GM06990 (cell line): ENCODE measurements around the gene TECTB.

Experiments
- DNase-seq: peaks from one replicate; pipeline ENCODE4 v3.0.0-alpha.2; 2011; ENCODE audit not compliant: insufficient read length; ENCODE audit errors: extremely low read depth
- H3K27me3 ChIP-seq: replicated peaks from 2 replicates; pipeline ENCODE4 v1.6.0; 2011; ENCODE audit warnings: low read length; ENCODE audit not compliant: control insufficient read depth, insufficient read depth
- H3K36me3 ChIP-seq: 2 replicates; pipeline ENCODE4 v1.5.1; 2011; ENCODE audit warnings: low read length; ENCODE audit not compliant: control insufficient read depth, insufficient read depth
- H3K4me3 ChIP-seq: replicated peaks from 2 replicates; pipeline ENCODE4 v1.5.1; 2011; ENCODE audit warnings: low read depth, mild to moderate bottlenecking, control low read depth, low read length
- CTCF ChIP-seq: IDR thresholded peaks from 2 replicates; pipeline ENCODE4 v1.5.1; 2011; ENCODE audit warnings: low read length, control low read depth, mild to moderate bottlenecking, inconsistent platforms; ENCODE audit not compliant: insufficient read depth, poor library complexity, severe bottlenecking

TECTB gene

GRCh38 chr10:112353046-112353445 lies 69.8 kb downstream of the TECTB start:
- TF ChIP-seq CTCF: no peak
- no peaks in the 10 kb centered on the region for H3K27me3 ChIP-seq
- DNase-seq: no peak
- no peaks in the 10 kb centered on the region for H3K36me3 ChIP-seq
- H3K4me3 ChIP-seq: no peak overlapping the region
